HFFc6 (cell line): ENCODE data around the gene CLDN17. TPM values are rescaled to one million over a fixed set of nuclear protein-coding genes. Genes with fewer than 3 reads are reported as not detected.

Experiments used
- DNase-seq: peaks from one replicate; pipeline ENCODE4 v3.0.0-alpha.2; 2018
- H3K27ac Mint-ChIP-seq: 2 replicates; pipeline ENCODE4 v1.8.0; 2020; ENCODE audit warnings: mild to moderate bottlenecking, mixed read lengths
- H3K27me3 Mint-ChIP-seq: 2 replicates; pipeline ENCODE4 v1.8.0; 2021; ENCODE audit warnings: mild to moderate bottlenecking, moderate library complexity, mixed read lengths; ENCODE audit not compliant: insufficient read depth
- H3K36me3 Mint-ChIP-seq: 2 replicates; pipeline ENCODE4 v1.8.0; 2021; ENCODE audit warnings: low read depth, mixed read lengths
- H3K4me1 Mint-ChIP-seq: 2 replicates; pipeline ENCODE4 v1.8.0; 2020; ENCODE audit warnings: low read depth, mixed read lengths
- H3K4me3 Mint-ChIP-seq: 2 replicates; pipeline ENCODE4 v1.8.0; 2020; ENCODE audit warnings: mild to moderate bottlenecking, moderate library complexity, mixed read lengths
- H3K9me3 Mint-ChIP-seq: 2 replicates; pipeline ENCODE4 v1.8.0; 2020; ENCODE audit warnings: mild to moderate bottlenecking, mixed read lengths
- CTCF ChIP-seq: fragments of 200-600 bp; sonication (generic); IDR thresholded peaks from 2 replicates; pipeline ENCODE4 v1.5.0; 2021; ENCODE audit warnings: antibody characterized with exemption, mild to moderate bottlenecking
- total RNA-seq, 6 experiments: library from RNA; stranded (reverse); fragmentation: NEBNext Ultra II Directional; extraction: Animal tissue kit (Norgen Biotek cat#: 25700); gene quantifications; 2 replicates in 1 of 6; 3 replicates in 5 of 6; pipeline ENCODE4 v1.2.3, GENCODE V29; 2021

CLDN17 gene
- total RNA-seq, 6 experiments from 2014 or later = not detected

- Mint-ChIP-seq H3K27me3 (no peaks in the 10 kb centered on the region), H3K9me3 (peaks cover 54% of the 10 kb centered on the region), H3K27ac (no peak overlapping the region), H3K36me3 (peaks cover 9% of the 10 kb centered on the region), H3K4me3 (no peak overlapping the region), H3K4me1 (no peaks in the 10 kb centered on the region)
- no peak for TF ChIP-seq CTCF
- DNase-seq = no peak
Measured at GRCh38 chr21:30206551-30207251, 40.1 kb upstream of the CLDN17 start.

GRCh38 chr21:30200000-30200399 lies 33.4 kb upstream of the CLDN17 start:
- H3K4me1 Mint-ChIP-seq = no peaks in the 10 kb centered on the region
- no peaks in the 10 kb centered on the region for H3K27me3 Mint-ChIP-seq
- H3K4me3 Mint-ChIP-seq = no peak overlapping the region
- no peak for DNase-seq
- H3K36me3 Mint-ChIP-seq = 0 out of 2 replicates have a peak, but pooled peaks cover 4% of the 10 kb centered on the region
- H3K27ac Mint-ChIP-seq = no peak overlapping the region
- H3K9me3 Mint-ChIP-seq = peaks cover 63% of the 10 kb centered on the region
- no peak for TF ChIP-seq CTCF

- peaks cover 58% of the 10 kb centered on the region for H3K9me3 Mint-ChIP-seq
- peaks cover 6% of the 10 kb centered on the region; the same call in 1 of the 2 replicates for H3K36me3 Mint-ChIP-seq
- no peaks in the 10 kb centered on the region for H3K4me1 Mint-ChIP-seq
- no peak overlapping the region for H3K27ac Mint-ChIP-seq
- H3K27me3 Mint-ChIP-seq = no peaks in the 10 kb centered on the region
- DNase-seq = no peak
- H3K4me3 Mint-ChIP-seq = no peak overlapping the region
- TF ChIP-seq CTCF = peak; percentile 32; the same call in 1 of the 2 replicates
Measured at GRCh38 chr21:30194701-30195299, 28.2 kb upstream of the CLDN17 start.

- H3K27me3 Mint-ChIP-seq = no peaks in the 10 kb centered on the region
- no peak for DNase-seq
Measured at GRCh38 chr21:30193201-30193600, 26.6 kb upstream of the CLDN17 start.

DNA sequence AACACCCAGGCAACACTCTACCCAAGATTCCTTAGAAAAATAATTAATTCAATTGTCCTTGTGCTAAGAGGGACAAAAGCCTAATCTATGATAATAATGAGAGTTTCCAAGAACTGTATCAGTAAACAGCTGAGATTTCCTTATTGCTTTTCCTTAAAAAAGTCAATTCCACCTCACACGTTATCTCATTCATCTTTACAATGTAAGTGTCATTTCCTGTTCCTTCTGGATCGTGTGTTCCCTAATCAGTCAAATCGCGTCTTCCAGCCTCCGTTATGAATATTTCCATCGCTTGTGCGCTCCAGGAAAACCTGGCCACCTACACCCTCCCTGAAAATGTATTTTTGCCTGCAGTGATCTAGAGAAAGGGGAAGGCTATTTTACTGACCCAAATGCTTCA lies 23.9 kb upstream of the CLDN17 start:
- no peak for DNase-seq
- Mint-ChIP-seq H3K9me3 (peaks cover 41% of the 10 kb centered on the region), H3K4me3 (no peak overlapping the region), H3K36me3 (peaks cover 6% of the 10 kb centered on the region; the same call in 1 of the 2 replicates), H3K27ac (no peak overlapping the region), H3K4me1 (no peaks in the 10 kb centered on the region), H3K27me3 (no peaks in the 10 kb centered on the region)
- TF ChIP-seq CTCF = no peak

More at GRCh38 chr21:30193201-30193600, 26.6 kb upstream of the CLDN17 start:
- Mint-ChIP-seq H3K27ac (no peak overlapping the region), H3K4me3 (no peak overlapping the region), H3K9me3 (peaks cover 45% of the 10 kb centered on the region), H3K36me3 (peaks cover 6% of the 10 kb centered on the region; the same call in 1 of the 2 replicates), H3K4me1 (no peaks in the 10 kb centered on the region)
- no peak for TF ChIP-seq CTCF
